K562 (cell line): Measurements from ENCODE around the gene FEM1B. TPM values are rescaled to one million over a fixed set of nuclear protein-coding genes. Genes with fewer than 3 reads are reported as not detected.

Experiments
- BCL6 ChIP-seq: fragments of 250-450 bp; sonication (Bioruptor Pico); IDR thresholded peaks from 2 replicates; pipeline ENCODE4 v1.4.0; 2020
- BDP1 ChIP-seq: IDR thresholded peaks from 3 replicates; pipeline ENCODE4 v1.6.1; 2011; ENCODE audit not compliant: insufficient read length, insufficient read depth
- MCM2 ChIP-seq: fragments of 450-650 bp; IDR thresholded peaks from 2 replicates; pipeline ENCODE4 v1.6.1; 2017; ENCODE audit warnings: low read depth, mild to moderate bottlenecking
- MTA3 ChIP-seq: fragments of 450-650 bp; formaldehyde crosslinking; IDR thresholded peaks from 2 replicates; pipeline ENCODE4 v1.6.1; 2017; ENCODE audit warnings: mild to moderate bottlenecking, borderline replicate concordance
- SMARCA5 ChIP-seq: fragments of 450-650 bp; IDR thresholded peaks from 2 replicates; pipeline ENCODE4 v1.6.1; 2016
- SMC3 ChIP-seq: conservative IDR thresholded peaks from 2 replicates; pipeline ENCODE4 v1.6.1; 2011; ENCODE audit warnings: low read depth, low read length, improper control_type of control experiment; ENCODE audit not compliant: insufficient read depth
- ZKSCAN8 ChIP-seq: fragments of 200-800 bp; sonication (Bioruptor generic); IDR thresholded peaks from 2 replicates; pipeline ENCODE4 v1.6.1; 2016; ENCODE audit warnings: missing genetic modification characterization, missing compliant biosample characterization
- polyA plus RNA-seq, 8 experiments: library from polyadenylated mRNA; depleted of rRNA in 4 of 8; stranded (reverse) in 5 of 8; unstranded in 3 of 8; fragments of >200 nt; fragmentation: Nextera tagmentation in 2 of 8; fragmentation: Illumina TruSeq in 1 of 8; extraction: Ambion mirVana in 2 of 8; extraction: Trizol in 1 of 8; gene quantifications; 2 replicates each; pipeline versions ENCODE4 v1.2.1 to v1.2.3, GENCODE V29; 2011 to 2014; ENCODE audit warnings: inconsistent platforms in 1 of 8, missing spikeins in 1 of 8
- total RNA-seq, 7 experiments: library from RNA; depleted of rRNA in 6 of 7; stranded (reverse); fragments of >200 nt in 6 of 7; fragmentation: Illumina TruSeq in 2 of 7; extraction: Trizol in 2 of 7; gene quantifications; 2 replicates each; pipeline versions ENCODE4 v1.2.1 to v1.2.3, GENCODE V29; 2011 to 2021; ENCODE audit warnings: low replicate concordance in 1 of 7
- TF ChIP-seq, protein P1 (sequence below): fragments of 450-650 bp; IDR thresholded peaks from 2 replicates; pipeline ENCODE4 v1.6.1; 2016; ENCODE audit warnings: antibody characterized with exemption
- TF ChIP-seq, protein P2 (sequence below), 2 experiments: fragments of 150-350 bp in 1 of 2; IDR thresholded peaks; 2 replicates each; pipeline ENCODE4 v1.6.1; 2012 to 2016; ENCODE audit warnings: low read depth in 2 of 2, low read length in 2 of 2, mild to moderate bottlenecking in 1 of 2, moderate library complexity in 1 of 2
- TF ChIP-seq, protein P3 (sequence below): sonication (generic); formaldehyde crosslinking; IDR thresholded peaks from 2 replicates; pipeline ENCODE4 v1.8.0; 2022; ENCODE audit warnings: mild to moderate bottlenecking, missing genetic modification reagents

The FEM1B gene
- total and polyA plus RNA-seq, 9 of the 15 experiments (the other 6 are each of a cell fraction or from before 2014, with no cell fraction given): 5.9 to 61.6 (median 20.1) TPM

DNA sequence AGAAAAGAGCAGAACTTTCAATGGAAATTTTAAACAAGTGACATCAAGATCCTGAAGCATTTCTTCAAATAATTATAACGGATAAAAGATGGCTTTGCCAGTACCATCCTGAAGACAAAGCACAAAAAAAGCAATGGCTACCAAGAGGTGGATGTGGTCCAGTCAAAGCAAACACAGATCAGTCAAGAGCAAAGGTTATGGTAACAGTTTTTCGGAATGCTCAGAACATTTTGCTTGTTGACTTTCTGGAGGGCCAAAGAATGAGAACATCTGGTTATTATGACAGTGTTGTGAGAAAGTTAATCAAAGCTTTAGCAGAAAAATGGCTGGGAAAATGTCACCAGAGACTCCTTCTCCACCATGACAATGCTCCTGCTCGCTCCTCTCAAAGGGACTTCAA lies 31.5 kb downstream of the FEM1B start (continued):
- TF ChIP-seq, protein P1, sequence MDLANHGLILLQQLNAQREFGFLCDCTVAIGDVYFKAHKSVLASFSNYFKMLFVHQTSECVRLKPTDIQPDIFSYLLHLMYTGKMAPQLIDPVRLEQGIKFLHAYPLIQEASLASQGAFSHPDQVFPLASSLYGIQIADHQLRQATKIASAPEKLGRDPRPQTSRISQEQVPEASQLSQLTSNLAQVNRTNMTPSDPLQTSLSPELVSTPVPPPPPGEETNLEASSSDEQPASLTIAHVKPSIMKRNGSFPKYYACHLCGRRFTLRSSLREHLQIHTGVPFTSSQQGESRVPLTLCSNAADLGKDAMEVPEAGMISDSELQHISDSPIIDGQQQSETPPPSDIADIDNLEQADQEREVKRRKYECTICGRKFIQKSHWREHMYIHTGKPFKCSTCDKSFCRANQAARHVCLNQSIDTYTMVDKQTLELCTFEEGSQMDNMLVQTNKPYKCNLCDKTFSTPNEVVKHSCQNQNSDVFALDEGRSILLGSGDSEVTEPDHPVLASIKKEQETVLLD: no peak
- TF ChIP-seq BDP1: no peak
- TF ChIP-seq MTA3: no peak
- TF ChIP-seq, protein P2, sequence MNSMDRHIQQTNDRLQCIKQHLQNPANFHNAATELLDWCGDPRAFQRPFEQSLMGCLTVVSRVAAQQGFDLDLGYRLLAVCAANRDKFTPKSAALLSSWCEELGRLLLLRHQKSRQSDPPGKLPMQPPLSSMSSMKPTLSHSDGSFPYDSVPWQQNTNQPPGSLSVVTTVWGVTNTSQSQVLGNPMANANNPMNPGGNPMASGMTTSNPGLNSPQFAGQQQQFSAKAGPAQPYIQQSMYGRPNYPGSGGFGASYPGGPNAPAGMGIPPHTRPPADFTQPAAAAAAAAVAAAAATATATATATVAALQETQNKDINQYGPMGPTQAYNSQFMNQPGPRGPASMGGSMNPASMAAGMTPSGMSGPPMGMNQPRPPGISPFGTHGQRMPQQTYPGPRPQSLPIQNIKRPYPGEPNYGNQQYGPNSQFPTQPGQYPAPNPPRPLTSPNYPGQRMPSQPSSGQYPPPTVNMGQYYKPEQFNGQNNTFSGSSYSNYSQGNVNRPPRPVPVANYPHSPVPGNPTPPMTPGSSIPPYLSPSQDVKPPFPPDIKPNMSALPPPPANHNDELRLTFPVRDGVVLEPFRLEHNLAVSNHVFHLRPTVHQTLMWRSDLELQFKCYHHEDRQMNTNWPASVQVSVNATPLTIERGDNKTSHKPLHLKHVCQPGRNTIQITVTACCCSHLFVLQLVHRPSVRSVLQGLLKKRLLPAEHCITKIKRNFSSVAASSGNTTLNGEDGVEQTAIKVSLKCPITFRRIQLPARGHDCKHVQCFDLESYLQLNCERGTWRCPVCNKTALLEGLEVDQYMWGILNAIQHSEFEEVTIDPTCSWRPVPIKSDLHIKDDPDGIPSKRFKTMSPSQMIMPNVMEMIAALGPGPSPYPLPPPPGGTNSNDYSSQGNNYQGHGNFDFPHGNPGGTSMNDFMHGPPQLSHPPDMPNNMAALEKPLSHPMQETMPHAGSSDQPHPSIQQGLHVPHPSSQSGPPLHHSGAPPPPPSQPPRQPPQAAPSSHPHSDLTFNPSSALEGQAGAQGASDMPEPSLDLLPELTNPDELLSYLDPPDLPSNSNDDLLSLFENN (IDR thresholded peaks at IDR 0.05; ENCODE audit: low read depth in 2 of 2, low read length in 2 of 2): no peak
- no peak for TF ChIP-seq MCM2
- no peak for TF ChIP-seq ZKSCAN8 (CRISPR knock-in tag)
- TF ChIP-seq BCL6: no peak
- TF ChIP-seq SMARCA5: no peak
- TF ChIP-seq, protein P3, sequence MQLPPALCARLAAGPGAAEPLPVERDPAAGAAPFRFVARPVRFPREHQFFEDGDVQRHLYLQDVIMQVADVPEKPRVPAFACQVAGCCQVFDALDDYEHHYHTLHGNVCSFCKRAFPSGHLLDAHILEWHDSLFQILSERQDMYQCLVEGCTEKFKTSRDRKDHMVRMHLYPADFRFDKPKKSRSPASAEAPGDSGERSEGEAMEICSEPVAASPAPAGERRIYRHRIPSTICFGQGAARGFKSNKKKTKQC (CRISPR knock-in tag): no peak
- no peak for TF ChIP-seq SMC3
